ENCODE measurements around the gene BRSK2.

GRCh38 chr11:1504581-1505290 is 115.0 kb downstream of the BRSK2 start:
- TF ChIP-seq CTCF (IDR thresholded peaks at IDR 0.05; ENCODE audit: low read length) (no peak), EZH2 (optimal IDR thresholded peaks at IDR 0.05; ENCODE audit: low read depth, low read length) (no peak)
